Sciatic nerve (tissue), 2 donors: ENCODE results near the gene PLD1. TPM values are rescaled to one million over a fixed set of nuclear protein-coding genes. Genes with fewer than 3 reads are reported as not detected.
"Not testable (repeated sequence)": the region's sequence is repeated elsewhere in the genome, so short reads cannot be mapped to it uniquely, and the experiment has no call there.

Source experiments
- ATAC-seq: fragments of 200-7000 bp; cut with Tn5 transposase; one replicate; pipeline ENCODE4 v1.9.1; 2020; ENCODE audit warnings: mild to moderate bottlenecking, moderate library complexity
- DNase-seq: peaks from one replicate; pipeline ENCODE4 v3.0.0-alpha.2; 2020; ENCODE audit warnings: low spot score
- intact Hi-C: fragments of 100-400 bp; cut with DNase I; formaldehyde crosslinking; loops from one replicate; pipeline ENCODE4 v1.14.2; 2022
- total RNA-seq: library from RNA; stranded (reverse); fragmentation: NEBNext Ultra II Directional; extraction: Animal tissue kit (Norgen Biotek cat#: 25700); gene quantifications from one replicate; pipeline ENCODE4 v1.2.1, GENCODE V29; 2021
- donor health status: DM: no; HTN: no; CAD: no.
- donor health status: DM: no; HTN: no; CAD: no.

PLD1 gene
- total RNA-seq, 1 donor from 2014 or later: 36.8 TPM

DNA sequence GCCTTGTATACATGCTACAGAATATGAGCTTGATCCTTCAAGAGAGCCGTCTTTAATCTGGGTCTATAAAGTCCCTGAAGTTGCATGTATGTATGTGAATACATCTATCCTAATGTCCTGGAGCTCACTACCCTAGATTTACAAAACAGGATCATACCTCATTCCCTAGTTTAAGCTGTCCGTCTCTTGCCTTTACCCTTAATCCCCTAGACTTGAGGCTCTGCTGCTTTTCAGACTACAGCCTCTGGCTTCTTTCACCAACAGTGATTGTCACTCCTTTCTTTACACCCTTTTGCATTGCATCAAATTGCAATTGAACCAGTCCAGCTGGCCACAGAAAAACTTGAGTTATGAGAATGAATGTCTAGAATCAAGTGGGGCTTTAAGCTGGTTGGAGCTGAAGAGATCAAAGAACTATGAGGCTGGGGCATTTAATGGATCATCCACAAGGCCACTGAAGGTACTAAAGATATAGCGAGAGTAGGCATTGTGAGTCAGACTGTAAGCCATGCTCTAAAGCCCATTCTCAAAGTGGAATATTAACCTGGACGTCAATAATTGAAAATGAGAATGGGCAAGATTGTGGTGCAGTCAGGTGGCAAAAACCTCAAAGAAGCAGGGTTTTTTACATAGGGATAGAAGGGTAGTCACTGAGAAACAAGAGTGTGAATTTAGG, 12.3 kb upstream of the PLD1 start:
- intact Hi-C loops: no loop called here
- DNase-seq (no peak), ATAC-seq (no peak)

DNA sequence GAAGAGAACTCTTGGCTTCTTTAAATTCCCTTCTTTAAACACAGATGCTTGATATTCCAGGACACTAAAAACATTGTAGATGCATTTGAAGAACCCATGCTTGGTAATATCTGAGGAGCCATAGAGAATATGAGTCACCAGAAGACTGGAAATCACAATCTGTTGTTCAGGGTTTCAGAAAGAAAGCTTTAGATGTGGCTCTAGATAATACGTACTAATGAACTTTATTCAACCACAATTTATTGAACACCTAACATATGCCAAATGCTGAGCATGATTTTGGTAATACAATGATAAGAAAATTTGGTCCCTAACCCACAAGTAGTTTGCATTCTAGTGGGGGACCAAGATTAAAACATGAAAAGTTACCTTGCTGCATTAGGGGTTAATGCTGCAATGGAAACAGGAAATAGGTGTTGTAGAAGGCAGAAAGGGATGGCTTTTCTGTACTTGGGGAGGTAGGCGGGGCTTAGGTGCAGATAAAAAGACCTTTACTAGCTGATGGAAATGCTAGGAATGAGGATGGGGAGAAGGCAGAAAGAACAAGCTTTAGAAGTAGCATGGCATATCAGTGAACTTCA, 11.6 kb upstream of the PLD1 start:
- intact Hi-C loops: no loop called here
- ATAC-seq (no peak), DNase-seq (no peak)

DNA sequence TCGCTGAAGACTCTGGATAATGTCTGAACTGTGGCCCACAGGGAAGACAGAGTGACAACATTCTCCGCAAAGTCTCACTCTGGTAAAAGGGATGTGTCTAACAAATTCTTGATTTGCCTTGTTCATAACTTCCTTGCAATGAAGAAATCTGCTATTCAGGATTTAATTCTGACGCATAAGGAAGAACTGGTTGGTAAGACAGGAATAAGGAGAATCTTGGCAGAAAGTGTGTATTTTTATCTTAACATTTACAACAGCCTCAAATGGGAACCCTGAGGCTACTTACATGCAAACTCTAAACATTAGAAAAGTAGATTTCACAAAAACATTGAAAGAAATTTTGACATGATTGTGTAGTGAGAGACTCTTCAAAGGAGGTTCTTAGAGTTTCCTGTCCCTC, 10.8 kb upstream of the PLD1 start:
- ATAC-seq (no peak), DNase-seq (no peak)
- intact Hi-C loops: no loop called here

DNA sequence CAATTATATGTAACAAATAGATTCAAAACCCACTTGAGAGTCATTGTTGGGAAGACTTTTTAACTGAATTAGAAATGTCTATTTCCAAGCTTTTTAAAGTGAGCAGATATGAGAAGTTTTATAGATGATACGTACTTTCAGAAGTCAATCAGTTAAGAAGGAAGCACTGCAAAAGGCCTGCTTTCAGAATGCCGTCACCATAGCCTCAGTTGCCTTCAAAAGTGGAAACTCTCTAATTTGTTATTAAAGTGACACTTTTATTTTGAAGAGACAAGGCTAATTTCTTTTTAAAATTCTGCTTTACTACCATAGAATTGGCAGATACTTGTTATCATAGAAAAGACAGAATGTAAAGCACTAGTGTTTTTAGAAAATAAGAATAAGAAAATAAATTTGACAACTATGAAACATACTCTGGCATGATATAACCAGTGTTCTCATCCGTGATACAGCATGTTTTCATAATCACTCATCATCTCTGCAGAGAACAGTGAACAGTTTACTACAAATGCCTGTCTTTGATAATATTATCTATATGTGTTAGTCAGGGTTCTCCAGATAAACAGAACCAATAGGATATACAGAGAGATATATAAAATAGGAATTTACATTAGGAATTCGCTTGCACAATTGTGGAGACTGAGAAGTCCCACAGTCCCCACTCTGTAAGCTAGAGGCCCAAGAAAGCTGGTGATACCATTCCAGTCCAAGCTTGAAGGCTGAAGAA, 7.0 kb upstream of the PLD1 start:
- intact Hi-C loops: no loop called here
- ATAC-seq (no peak), DNase-seq (no peak)

DNA sequence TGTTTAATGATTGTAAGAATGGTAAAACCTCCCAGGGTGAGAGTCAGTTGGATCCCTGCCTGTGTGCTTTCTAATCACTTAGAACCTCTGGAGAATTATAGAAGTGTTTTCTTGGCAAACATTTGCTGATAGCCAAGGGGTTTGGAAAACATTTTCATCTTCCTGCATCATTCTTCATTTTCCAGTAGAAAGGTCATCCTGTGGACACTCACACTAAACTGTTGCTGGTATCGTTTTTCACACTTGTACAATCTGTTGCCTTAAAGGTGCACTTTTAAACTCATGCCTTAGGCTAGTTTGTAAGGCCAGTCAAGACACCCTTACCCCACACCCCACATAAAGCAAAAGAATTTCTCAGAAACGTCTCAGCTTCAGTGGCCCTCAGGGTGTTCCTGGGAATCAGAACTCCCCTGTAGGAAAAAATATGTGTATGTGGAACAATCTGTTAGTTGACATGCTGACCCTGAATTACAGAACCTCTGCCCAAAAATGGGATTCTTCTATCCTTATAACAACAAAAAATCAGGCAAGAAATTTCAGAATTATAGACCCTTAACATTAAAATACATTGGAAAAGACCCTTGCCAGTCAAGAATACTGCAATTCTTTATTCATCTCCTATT, 5.8 kb upstream of the PLD1 start:
- intact Hi-C loops: no loop called here
- no peak for DNase-seq
- ATAC-seq: peak; percentile 2

DNA sequence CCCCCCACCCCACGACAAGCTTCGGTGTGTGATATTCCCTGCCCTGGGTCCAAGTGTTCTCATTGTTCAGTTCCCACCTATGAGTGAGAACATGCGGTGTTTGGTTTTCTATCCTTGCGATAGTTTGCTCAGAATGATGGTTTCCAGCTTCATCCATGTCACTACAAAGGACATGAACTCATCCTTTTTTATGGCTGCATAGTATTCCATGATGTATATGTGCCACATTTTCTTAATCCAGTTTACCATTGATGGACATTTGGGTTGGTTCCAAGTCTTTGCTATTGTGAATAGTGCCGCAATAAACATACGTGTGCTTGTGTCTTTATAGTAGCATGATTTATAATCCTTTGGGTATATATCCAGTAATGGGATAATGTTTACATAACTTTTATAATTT, 4.4 kb upstream of the PLD1 start:
- intact Hi-C loops, ATAC-seq, DNase-seq: not testable (repeated sequence)

DNA sequence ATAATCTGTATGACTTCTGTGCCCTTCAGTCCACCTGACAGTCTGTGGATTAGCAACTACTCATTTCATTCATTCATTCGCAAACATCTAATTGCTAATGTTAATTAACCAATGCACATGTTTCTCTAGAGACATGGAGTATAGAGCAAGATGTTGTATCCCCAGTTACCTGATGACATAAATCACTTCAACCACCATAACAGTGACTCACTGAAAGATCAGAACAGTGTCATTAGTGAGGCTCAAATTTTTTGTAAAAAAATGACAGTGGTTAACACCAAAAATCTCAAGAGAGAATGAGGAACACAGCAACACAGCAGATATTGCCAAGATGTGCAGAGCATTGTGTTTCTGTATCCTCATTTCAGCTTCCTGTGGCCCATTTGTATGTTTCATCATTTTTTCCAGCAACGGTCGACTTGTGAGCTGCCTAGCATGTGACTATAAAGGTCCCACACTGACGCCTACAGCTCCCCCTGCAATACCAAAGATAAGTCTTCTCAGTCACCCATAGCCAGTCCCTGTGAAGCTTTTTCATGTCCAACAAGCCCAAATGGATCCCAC, 3.7 kb upstream of the PLD1 start:
- intact Hi-C loops: no loop called here
- DNase-seq (no peak), ATAC-seq (peak; percentile 30)

DNA sequence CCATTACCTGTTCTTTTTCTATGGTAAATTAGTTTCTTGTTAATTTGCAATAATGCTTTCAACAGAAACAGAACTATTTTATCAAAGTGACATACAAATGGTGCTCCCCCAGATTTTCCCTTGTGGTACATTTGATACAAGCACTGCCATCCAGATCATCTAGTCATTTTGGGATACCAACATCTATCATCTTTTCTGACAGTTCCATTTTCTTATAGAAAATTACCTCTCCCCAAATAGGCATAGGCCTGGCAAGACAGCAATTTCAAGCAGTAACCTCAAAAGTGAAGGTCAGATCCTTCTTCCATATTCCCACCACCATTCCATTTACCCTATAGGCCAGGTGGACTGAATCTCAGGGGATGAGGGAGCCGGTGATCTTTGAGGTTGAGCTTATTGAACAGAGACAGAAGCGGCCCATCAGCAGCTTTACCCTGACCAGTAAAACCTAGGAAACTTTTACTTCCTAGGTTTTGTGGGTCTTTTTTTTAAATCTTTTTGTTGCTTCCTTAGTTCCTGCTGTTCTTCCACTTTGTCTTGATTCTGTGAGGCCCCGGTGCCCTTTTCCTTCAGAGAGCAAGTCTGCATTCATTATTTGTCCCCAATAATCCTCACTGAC, 3.1 kb upstream of the PLD1 start:
- intact Hi-C loops: no loop called here
- DNase-seq (no peak), ATAC-seq (no peak)

DNA sequence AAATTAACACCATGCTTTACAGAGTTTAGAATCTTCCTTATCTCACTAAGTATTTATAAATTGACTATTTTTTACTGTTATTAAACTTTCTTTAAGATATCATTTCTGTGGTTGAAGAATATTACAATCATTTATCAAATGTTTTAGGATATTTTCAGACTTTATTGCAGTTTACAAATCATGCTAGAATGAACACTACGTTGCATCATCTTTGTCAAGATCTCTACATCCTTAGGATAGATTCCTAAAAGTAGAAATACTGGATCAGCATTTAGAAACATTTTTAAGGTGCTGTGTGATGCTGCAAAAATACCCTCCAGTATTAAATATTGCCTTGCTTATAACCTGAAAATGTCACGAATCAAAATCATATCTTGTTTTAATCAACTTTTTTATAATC, 2.5 kb upstream of the PLD1 start:
- DNase-seq: no peak
- intact Hi-C loops: no loop called here
- no peak for ATAC-seq

DNA sequence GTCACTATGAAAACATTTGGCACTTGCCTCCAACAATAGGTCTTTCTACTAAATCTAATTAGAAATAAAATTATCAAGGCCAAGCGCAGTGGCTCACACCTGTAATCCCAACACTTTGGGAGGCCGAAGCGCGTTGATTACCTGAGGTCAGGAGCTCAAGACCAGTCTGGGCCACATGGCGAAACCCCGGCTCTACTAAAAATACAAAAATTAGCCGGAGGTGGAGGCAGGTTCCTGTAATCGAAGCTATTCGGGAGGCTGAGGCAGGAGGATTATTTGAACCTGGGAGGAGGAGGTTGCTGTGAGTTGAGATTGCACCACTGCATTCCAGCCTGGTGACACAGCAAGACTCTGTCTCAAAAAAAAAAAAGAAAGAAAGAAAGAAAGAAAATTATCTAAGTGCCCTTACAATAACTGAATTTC, 1.6 kb upstream of the PLD1 start:
- intact Hi-C loops: no loop called here
- ATAC-seq (no peak), DNase-seq (no peak)

DNA sequence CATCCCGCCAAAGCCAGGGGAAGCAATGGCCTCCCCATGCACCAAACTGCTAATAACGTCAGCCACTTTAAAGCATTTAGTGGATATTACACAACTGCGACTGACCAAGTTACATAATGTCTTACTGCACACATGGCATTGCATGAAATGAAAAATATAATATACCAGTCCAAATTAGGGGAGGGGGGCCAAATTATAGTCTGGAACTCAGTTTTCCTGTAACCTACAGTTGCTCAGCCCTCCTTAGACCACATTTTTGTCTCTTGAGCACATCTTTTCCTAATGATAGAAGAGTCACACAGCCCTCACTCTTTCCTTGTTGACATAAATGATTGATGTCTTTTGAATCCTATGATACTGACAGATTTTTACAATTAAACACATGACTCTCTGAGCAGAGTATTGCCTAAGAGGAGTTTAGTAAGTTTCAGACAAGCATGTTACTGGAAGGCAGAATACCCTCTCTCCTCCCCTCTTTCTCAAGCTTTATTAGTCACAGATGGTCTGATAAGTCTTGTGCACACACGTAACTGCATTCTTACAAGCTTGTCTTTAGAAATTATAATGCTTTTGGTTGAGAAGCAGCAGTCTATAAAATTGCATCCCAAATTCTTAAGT, 1.1 kb upstream of the PLD1 start:
- DNase-seq (no peak), ATAC-seq (peak; percentile 79)
- intact Hi-C loops: no loop called here

DNA sequence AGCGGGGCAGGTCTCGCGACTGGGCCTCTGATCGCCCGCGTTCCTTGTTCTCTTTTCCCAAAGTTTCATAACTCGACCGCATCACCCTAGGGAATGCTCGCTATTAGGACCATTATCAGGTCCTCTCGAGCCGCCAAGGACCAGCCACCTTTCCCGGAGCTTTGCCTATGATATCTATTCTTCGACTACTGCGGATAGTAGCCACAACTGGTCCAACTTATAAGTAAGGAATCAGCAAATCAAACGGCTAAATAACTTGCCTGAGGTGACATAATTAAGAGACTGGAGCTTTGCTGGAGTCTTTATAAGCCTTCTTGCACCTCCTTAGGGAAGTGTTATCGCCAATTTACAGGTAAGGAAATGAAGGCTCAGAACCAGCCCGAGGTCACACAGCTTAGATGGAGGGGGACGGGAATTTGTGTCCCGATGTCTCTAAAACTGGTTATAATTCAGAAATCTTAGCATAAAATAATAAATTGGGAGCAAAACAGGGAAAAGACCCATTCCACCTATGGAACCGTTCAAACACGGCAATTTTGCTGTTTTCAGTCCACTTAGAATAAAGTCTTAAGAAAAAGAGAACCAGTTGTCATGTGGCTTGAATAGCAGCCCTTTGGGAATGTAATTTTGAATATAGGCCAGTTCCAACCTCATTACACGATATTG, 479 bp upstream of the PLD1 start:
- no peak for DNase-seq
- intact Hi-C loops: no loop called here
- ATAC-seq: no peak

DNA sequence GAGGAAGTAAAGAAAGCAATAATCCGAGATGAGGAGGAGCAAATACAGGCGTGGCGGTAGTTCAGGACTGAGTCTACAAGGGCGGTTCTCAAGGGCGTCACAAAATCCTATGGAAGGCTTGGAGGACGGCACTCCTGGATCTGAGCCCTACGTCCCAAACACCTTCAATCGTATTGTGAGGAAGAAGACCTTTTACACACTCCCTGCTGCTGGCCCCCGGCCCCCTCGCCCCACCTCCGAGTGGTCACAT, 747 bp downstream of the PLD1 start:
- intact Hi-C loops: loop anchor here (2.0 kb wide), 1 partner anchor 17 kb away; no protein-coding TSS in a partner anchor
- DNase-seq: no peak
- peak; percentile 9 for ATAC-seq

DNA sequence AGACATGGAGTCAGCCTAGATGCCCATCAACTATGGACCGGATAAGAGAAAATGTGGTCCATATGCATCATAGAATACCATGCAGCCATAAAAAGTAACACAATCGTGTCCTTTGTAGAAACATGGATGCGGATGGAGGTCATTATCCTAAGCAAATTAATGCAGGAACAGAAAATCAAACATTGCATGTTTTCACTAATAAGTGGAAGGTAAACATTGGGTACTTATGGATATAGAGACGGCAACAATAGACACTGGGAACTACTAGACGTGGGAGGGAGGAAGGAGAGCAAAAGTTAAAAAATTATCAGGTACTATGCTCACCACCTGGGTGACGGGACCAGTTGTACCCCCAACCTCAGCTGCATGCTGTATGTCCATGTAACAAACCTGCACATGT, 2.5 kb downstream of the PLD1 start:
- intact Hi-C loops: loop anchor here (2.0 kb wide), 1 partner anchor 19 kb away; no protein-coding TSS in a partner anchor
- no peak for DNase-seq
- no peak for ATAC-seq

DNA sequence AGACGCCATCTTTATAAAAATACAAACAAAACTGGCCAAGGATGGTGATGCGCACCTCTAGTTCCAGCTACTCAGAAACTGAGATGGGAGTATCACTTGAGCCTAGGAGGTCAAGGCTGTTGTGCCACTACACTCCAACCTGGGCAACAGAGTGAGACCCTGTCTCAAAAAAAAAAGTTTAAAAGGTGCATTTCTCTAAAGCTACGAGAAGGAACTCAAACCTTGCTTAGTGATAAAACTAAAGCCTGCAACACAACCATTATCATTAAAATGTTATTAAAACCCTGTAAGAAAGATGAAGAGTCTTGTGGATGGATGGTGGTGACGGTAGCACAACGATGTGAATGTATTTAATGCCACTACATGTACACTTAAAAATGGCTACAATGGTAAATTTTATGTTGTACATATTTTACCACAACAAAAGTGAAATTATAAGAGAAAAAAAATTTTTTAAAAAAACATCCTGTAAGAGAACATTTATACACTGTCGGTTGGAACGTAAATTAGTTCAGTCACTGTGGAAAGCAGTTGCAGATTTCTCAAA, 3.1 kb downstream of the PLD1 start:
- intact Hi-C loops: no loop called here

DNA sequence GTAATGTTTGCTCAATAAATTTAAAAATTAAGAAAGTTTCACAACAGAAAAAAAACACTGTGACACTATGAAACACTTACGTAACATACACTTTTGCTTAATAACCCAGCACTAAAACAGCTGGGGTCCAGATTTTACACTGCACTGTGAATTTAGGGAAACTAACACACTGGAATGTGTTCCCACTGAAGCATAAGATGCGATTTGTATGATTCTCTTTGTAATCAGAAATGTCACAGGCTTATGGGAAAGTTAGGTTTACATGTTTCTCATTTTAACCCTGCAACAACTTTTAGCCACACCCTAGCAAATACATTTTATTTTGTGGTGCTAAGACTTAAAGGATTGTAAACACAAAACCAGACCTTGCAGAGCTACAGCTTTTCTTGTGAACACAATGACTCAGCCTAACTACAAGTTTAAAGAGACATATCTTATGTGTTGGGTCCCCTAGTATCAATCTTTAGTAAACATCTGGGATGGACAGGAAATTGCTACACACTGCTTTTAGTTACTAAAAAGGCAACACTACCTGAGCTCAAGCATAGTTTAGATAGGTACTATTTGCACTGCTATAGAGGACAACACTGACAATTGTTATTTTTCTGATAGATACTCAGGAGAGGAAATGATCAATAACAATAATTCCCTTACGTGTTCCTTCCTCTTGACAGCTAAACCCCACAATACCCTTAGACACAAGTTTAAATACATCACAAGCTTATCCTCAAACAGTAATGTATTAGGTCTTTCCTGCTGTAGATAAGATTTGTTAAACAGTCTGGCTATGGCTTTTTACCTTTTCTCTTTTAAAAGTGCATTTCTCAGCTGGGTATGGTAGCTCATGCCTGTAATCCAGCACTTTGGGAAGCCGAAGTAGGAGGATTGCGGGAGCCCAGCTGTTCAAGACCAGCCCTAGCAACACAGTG, 3.8 kb downstream of the PLD1 start:
- DNase-seq: no peak

More for the DNA sequence above, 3.1 kb downstream of the PLD1 start:
- no peak for DNase-seq
- ATAC-seq: no peak

DNA sequence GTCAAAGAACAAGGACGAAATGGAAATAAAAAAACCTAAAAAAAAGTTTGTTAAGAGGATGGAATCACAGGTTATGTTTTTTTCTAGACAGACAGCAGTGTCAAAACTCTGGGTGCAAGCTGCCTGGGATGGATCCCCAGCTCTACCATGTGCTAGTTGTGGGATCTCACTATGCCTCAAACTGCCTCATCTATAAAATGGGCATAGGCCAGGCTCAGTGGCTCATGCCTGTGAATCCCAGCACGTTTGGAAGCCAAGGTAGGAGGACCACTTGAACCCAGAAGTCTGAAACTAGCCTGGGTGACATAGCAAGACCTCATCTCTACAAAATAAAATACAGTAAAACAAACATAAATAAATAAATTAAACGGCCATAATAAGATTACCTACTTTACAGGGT, 4.6 kb downstream of the PLD1 start:
- intact Hi-C loops: no loop called here
- ATAC-seq (no peak), DNase-seq (no peak)

More for the DNA sequence above, 3.8 kb downstream of the PLD1 start:
- intact Hi-C loops: no loop called here
- no peak for ATAC-seq
